KG1 (cell line): ENCODE results near the gene ZKSCAN1.
"Not testable (repeated sequence)": the region's sequence is repeated elsewhere in the genome, so short reads cannot be mapped to it uniquely, and the experiment has no call there.

ENCODE experiments used
- DNase-seq: peaks from one replicate; lab custom pipeline; 2025; lab: John Stamatoyannopoulos, UW

The ZKSCAN1 gene

DNA sequence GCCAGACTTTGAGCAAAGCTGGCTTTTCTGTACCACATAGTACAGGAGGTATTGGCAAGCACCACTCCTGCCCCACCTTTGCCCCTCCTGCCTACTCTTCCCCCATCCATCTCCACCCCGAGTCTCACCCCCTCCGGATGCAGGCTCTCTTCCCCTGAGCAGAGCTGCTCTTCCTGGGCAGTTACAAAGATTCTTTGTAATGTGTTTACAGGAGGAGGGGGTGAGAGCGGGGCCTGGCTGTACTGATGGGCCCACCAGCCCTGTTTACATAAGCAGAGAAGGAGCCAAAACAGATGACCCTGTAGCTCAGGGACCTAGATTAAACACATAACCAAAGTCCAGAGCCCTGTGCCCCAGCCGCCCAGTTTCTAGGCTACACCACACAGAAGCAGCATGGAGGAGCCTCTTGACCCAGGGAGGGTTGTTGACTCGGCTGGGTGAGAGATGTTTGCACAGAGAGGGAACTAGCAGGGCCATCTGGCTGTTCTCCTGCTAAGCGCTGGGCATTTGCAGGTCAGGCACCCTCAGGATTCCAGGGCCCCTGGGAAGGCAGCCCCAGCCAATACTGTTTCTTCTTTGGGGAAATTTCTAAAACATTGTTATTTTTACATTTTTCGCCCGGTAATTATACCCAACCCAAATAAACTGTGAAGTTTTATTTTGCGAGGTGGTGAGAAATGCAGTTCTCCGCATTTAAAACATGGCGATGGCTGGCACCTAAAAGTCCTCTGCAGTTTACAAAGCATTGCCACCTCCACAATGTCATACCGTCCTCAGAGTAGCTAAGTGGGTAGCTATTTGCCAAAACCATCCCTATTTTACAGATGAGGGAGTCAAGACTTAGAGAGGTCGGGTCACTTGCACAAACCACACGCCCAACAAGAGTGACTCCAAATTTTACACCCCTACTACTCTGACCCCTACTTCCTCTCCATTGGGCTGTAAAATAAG lies 11.4 kb upstream of the ZKSCAN1 start:
- no peak for DNase-seq

DNA sequence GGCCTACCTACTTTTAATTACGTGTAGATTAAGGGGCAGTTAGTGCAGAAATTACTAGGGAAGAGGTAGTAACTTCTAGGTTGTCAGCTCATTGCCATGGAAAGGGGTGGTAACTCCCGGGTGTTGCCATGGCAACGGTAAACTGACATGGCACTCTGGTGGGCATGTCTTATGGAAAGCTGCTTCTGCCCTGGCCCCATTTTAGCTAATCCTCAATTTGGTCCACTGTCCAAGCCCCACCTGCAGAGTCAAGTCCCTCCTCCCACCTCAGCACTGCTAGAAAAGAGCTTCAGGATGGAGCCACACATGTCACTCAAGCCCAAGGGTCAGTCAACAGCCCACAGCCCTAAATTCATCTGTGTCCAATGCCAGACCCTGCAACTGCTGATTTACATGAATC lies 7.5 kb upstream of the ZKSCAN1 start:
- DNase-seq, result no peak

DNA sequence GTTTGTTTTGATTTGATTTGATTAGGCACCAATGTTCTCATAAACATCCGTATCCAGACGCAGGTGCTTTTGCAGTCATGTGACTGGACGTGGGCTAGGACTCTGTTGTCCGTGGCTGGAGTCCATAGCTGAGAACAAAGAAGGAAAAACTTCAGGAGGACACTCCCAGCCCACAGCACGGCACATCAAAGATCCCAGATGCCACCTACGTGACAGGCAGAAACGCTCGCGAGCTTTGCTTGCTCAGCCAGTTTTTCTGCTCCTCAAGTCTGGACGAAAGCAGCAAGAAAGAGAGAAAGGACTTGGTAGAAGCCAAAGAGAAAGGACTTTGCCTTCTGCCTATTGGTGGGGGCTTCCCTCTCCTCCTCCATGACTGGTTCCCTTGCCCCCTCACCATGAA lies 6.9 kb upstream of the ZKSCAN1 start:
- no peak for DNase-seq

- DNase-seq, result not testable (repeated sequence)
Measured at GRCh38 chr7:100009952-100010351, 5.4 kb upstream of the ZKSCAN1 start.

- no peak for DNase-seq
Measured at GRCh38 chr7:100010901-100011300, 4.5 kb upstream of the ZKSCAN1 start.

- no peak for DNase-seq
Measured at GRCh38 chr7:100011516-100011915, 3.9 kb upstream of the ZKSCAN1 start.

GRCh38 chr7:100012385-100013327 lies 2.7 kb upstream of the ZKSCAN1 start:
- DNase-seq, result not testable (repeated sequence)

GRCh38 chr7:100013328-100013676 lies 2.1 kb upstream of the ZKSCAN1 start:
- DNase-seq, result no peak

- DNase-seq, result no peak
Measured at GRCh38 chr7:100016215-100016901, 962 bp downstream of the ZKSCAN1 start.

DNA sequence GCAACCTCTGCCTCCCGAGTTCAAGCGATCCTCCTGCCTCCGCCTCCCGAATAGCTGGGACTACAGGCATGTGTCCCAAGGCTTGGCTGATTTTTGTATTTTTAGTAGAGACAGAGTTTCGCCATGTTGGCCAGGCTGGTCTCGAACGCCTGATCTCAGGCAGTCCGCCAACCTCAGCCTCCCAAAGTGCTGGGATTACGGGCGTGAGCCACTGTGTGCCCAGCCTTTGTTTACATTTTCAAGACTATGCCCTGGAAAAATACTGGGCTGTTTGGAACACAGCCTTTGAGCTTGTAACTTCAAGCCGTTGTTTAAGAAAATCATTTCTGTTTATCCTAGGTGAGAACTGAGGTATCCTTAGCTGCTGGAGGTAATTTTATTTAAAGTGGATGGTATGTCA lies 1.9 kb downstream of the ZKSCAN1 start:
- DNase-seq, result no peak

DNA sequence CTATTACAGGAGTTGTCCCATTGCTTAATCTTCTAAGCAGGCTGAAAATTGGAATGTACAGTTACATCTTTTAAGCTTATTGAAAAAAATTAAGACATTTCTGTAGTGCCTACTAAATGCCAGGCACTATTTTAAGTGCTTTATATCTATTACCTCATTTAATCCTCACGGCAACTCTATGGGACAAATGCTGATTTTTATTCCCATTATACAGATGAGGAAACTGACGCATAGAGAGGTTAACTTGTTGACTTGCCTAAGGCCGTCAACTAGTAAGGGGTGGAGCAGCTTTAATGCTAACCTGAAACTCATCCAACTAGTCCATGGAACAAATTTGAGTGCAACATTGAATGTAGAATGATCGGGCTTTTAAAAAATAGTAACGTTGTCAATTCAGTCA lies 2.5 kb downstream of the ZKSCAN1 start:
- no peak for DNase-seq

DNA sequence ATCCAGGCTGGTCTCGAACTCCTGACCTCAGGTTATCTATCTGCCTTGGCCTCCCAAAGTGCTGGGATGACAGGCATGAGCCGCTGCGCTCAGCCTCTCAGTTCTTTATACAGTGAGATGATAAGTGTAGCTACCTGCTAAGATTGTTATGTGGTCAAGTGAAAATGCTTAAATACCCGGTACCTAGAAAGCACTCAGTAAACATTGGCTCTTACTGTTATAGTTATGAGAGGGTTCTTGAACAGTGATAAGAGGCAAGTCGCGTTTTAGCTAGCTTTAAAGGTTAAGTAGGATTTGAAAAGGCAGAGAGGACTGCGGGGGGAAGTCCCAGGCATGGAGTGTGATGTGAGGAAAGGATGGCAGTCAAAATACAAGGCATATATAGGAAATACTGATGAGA lies 4.5 kb downstream of the ZKSCAN1 start:
- no peak for DNase-seq

DNA sequence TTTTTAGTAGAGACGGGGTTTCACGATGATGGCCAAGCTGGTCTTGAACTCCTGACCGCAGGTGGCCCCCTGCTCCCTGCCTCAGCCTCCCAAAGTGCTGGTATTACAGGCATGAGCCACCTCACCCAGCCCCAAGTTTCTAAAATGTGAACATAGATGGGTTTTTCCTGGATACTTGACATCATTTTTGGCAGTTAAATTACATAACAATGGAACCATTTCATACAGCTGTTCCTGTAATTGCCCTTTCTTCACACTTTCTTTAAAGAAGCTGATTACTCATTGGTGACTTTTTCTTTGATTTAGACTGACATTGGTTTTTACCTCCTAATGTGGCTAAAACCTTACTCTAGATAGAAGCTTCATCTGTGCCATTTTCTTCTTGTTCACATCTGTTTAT lies 5.9 kb downstream of the ZKSCAN1 start:
- no peak for DNase-seq

DNA sequence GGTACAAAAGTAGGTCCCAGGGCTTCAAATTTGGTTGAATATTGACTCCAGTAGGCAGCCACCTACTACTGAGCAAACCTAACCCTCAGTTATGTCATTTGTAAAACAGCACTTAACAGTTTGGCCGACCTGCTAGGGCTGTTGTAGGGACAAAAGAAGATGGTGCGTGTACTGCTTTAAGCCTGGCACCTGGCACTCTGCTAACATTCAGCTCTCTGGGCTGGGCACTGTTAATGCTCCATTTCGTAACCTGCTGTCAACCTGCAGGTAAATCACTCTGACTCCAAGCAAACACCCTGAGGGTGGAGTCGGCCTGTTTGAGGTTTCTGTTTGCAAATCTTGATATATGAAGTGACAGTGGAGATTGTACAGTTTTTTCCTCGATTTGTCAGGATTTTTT lies 7.2 kb downstream of the ZKSCAN1 start:
- no peak for DNase-seq

GRCh38 chr7:100023526-100023925 lies 8.1 kb downstream of the ZKSCAN1 start:
- DNase-seq, result no peak

GRCh38 chr7:100024020-100024619 lies 8.7 kb downstream of the ZKSCAN1 start:
- DNase-seq, result no peak

DNA sequence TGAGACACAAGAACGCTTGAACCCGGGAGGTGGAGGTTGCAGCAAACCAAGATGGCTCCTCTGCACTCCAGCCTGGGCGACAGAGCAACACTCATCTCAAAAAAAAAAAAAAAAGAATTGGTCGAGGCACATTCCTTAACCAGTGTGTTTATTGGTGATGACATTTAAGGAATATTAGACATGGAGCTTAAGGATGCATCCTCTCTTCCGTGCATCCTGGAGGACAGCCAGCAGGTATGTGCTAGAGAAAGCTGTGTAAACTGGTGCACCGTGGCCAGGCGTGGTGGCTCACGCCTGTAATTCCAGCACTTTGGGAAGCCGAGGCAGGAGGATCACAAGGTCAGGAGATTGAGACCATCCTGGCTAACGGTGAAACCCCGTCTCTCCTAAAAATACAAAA lies 11.8 kb downstream of the ZKSCAN1 start:
- no peak for DNase-seq

DNA sequence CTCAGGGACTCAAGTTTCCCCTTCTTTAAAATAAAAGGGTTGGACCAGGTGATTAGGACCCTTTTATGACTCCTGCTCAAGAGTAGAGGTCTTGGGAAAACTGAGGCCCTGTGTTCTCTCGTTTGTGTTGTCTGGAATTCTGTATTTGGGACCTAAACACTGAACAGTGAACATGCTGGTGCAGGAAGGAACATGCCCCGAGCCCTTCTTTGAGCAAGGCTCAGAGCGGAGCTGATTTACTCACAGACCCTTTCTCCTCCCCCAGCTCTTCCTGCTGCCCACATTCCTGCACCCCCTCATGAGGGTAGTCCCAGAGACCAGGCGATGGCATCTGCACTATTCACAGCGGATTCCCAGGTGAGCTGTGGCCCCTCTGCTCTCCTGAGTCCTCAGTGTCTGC lies 14.2 kb downstream of the ZKSCAN1 start:
- DNase-seq, result no peak

DNA sequence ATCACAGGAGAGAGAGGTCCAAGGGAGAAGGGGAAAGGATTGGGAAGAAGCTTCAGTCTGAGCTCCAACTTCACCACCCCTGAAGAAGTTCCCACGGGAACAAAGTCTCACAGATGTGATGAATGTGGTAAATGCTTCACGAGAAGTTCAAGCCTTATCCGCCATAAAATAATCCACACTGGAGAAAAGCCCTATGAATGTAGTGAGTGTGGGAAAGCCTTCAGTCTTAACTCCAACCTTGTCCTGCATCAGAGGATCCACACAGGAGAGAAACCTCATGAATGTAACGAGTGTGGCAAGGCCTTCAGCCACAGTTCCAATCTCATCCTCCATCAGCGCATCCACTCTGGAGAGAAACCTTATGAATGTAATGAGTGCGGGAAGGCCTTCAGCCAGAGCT lies 18.1 kb downstream of the ZKSCAN1 start:
- DNase-seq, result no peak

DNA sequence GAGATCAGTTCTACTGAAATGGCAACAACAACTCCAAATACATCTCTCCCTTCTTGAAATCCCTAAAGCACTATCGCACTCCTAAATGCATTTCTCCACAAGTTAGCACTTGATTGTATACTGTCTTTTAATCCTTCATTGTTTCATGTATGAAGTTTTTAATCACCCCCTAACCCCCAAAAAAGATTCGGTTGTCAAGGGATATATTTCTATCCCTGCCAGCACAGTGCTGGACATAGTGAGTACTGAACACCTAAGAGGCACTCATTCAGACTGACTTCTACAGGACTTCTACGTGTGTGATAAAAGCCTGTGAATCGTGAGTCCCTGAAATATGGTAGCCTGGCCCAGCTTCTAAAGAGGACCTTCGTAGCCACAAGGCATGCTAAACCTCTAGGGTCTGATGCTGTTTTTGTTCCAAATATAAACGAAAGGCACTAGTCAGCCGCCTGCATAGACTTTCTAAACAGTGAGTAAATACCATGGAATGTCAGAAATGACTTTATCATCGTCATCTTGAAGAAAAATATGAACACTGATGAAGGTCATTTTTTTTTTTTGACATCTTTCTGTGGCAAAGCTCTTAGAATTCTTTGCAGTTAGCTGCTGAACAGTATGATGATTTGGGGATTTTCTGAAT lies 19.6 kb downstream of the ZKSCAN1 start:
- no peak for DNase-seq

DNA sequence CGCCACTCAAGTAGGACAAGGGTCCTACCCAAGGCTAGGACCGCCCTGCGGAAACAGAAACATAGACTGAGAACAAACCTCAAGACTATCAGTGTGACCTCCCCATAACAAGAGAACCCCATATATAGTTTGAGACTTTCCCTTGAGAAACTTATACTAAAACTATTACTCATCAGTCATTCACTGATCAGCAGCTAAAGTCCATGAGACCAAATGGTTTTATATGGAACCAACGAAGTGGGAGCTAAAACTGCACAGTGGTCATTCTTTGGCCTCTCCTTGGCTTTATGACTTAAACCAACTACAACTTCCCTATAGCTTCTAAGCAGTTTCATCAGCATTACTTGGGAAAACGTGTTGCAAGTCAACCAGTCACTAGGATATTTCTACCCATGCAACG lies 20.5 kb downstream of the ZKSCAN1 start:
- no peak for DNase-seq
